Panc1 (cell line): ENCODE results near the gene CMYA5. TPM values are rescaled to one million over a fixed set of nuclear protein-coding genes. Genes with fewer than 3 reads are reported as not detected.
"Not testable (repeated sequence)": the region's sequence is repeated elsewhere in the genome, so short reads cannot be mapped to it uniquely, and the experiment has no call there.

Source experiments
- ATAC-seq: fragments of 200-7000 bp; cut with Tn5 transposase; 2 replicates; pipeline ENCODE4 v1.9.1; 2020; ENCODE audit warnings: mild to moderate bottlenecking, moderate library complexity
- BruUV-seq: library from RNA; stranded (reverse); fragments of 400-500 nt; replicated peaks from 2 replicates; lab custom pipeline; 2021; lab: Mats Ljungman, UMichigan
- CTCF ChIA-PET: fragments of 300-600 bp; sonication (Branson Sonifier 250); formaldehyde crosslinking; loops from one replicate; lab custom pipeline; 2022; ENCODE audit warnings: antibody characterized with exemption; lab: Charles Lee
- POLR2A ChIA-PET: fragments of 300-600 bp; sonication (Branson Sonifier 250); formaldehyde crosslinking; loops from one replicate; lab custom pipeline; 2022; ENCODE audit warnings: antibody characterized with exemption; lab: Charles Lee
- DNase-seq: peaks from one replicate; pipeline ENCODE4 v3.0.0-alpha.2; 2010; ENCODE audit warnings: low read depth, low spot score
- H3K27ac ChIP-seq: 2 replicates; pipeline ENCODE4 v1.5.1; 2011; ENCODE audit warnings: mild to moderate bottlenecking, low read length, inconsistent platforms
- H3K27me3 ChIP-seq: fragments of 200-500 bp; sonication (Bioruptor generic); 2 replicates; pipeline ENCODE4 v1.6.0; 2014; ENCODE audit warnings: low read length, inconsistent platforms; ENCODE audit not compliant: control insufficient read depth, insufficient read depth
- H3K36me3 ChIP-seq: fragments of 200-500 bp; sonication (Bioruptor generic); 2 replicates; pipeline ENCODE4 v1.5.1; 2014; ENCODE audit warnings: inconsistent platforms, mild to moderate bottlenecking, low read length, moderate library complexity; ENCODE audit not compliant: control insufficient read depth, insufficient read depth
- H3K4me1 ChIP-seq: 2 replicates; pipeline ENCODE4 v1.5.1; 2011; ENCODE audit warnings: inconsistent platforms, mild to moderate bottlenecking, low read length, moderate library complexity; ENCODE audit not compliant: control insufficient read depth, insufficient read depth
- H3K4me3 ChIP-seq, 2 experiments: 2 replicates each; pipeline ENCODE4 v1.5.1; 2011 to 2012; ENCODE audit warnings: low read depth in 2 of 2, low read length in 2 of 2, mild to moderate bottlenecking in 2 of 2, inconsistent platforms in 1 of 2, moderate library complexity in 1 of 2
- H3K9me3 ChIP-seq: fragments of 200-500 bp; sonication (Bioruptor generic); 2 replicates; pipeline ENCODE4 v1.5.1; 2014; ENCODE audit warnings: low read depth, mild to moderate bottlenecking, inconsistent platforms, low read length, moderate library complexity; ENCODE audit not compliant: control insufficient read depth, insufficient read depth
- CTCF ChIP-seq: fragments of 450-650 bp; IDR thresholded peaks from 2 replicates; pipeline ENCODE4 v1.5.1; 2017; ENCODE audit warnings: mild to moderate bottlenecking
- POLR2AphosphoS5 ChIP-seq: IDR thresholded peaks from 2 replicates; pipeline ENCODE4 v1.6.1; 2012; ENCODE audit warnings: mild to moderate bottlenecking, low read depth, low read length, moderate library complexity
- REST ChIP-seq, 2 experiments: IDR thresholded peaks; 2 replicates each; pipeline ENCODE4 v1.6.1; 2011 to 2012; ENCODE audit warnings: low read depth in 2 of 2, control low read depth in 1 of 2, low read length in 1 of 2, mild to moderate bottlenecking in 1 of 2, moderate library complexity in 1 of 2; ENCODE audit not compliant: insufficient read depth in 1 of 2
- SIN3A ChIP-seq: IDR thresholded peaks from 2 replicates; pipeline ENCODE4 v1.6.1; 2012; ENCODE audit warnings: low read depth, mild to moderate bottlenecking, low read length, moderate library complexity, borderline replicate concordance; ENCODE audit not compliant: insufficient read depth
- TCF7L2 ChIP-seq: IDR thresholded peaks from 2 replicates; pipeline ENCODE4 v1.6.1; 2011; ENCODE audit warnings: mild to moderate bottlenecking, low read depth, low read length, inconsistent platforms
- in situ Hi-C: cut with HindIII; loops from 2 replicates; pipeline ENCODE4 v1.10.0; 2016; ENCODE audit warnings: low sequenced_read_pairs, low pct_unique_long_range_greater_than_20kb
- intact Hi-C: fragments of 100-400 bp; cut with micrococcal nuclease; formaldehyde crosslinking; loops from one replicate; pipeline ENCODE4 v1.10.0; 2022; ENCODE audit not compliant: unreplicated experiment
- total RNA-seq: library from RNA; stranded (reverse); gene quantifications from one replicate; pipeline ENCODE4 v1.2.1, GENCODE V29; 2021; ENCODE audit not compliant: unreplicated experiment

Gene CMYA5
- total RNA-seq, 1 experiment from 2014 or later = 0.31 TPM

- Histone ChIP-seq H3K27ac (no peak overlapping the region), H3K9me3 (no peaks in the 10 kb centered on the region), H3K4me1 (no peaks in the 10 kb centered on the region), H3K4me3 (no peak overlapping the region), H3K27me3 (no peaks in the 10 kb centered on the region), H3K36me3 (no peaks in the 10 kb centered on the region)
- ChIA-PET CTCF (no interaction called here), POLR2A (no interaction called here)
- intact Hi-C loops (loop anchor here (10.0 kb wide), 1 partner anchor 150 kb away; no protein-coding TSS in a partner anchor), in situ Hi-C loops (no loop called here)
- ATAC-seq (no peak), DNase-seq (no peak)
- BruUV-seq = no TSS peak
- TF ChIP-seq REST (IDR thresholded peaks at IDR 0.05; ENCODE audit: insufficient read depth in 1 of 2, low read depth in 2 of 2, low read length in 1 of 2) = no peak
- TF ChIP-seq SIN3A = no peak
- TF ChIP-seq TCF7L2 = no peak
- TF ChIP-seq POLR2AphosphoS5 = no peak
- no peak for TF ChIP-seq CTCF
Measured at GRCh38 chr5:79704553-79704952, 14.9 kb downstream of the CMYA5 start.

- ChIA-PET CTCF (no interaction called here), POLR2A (no interaction called here)
- intact Hi-C loops (loop anchor here (10.0 kb wide), 1 partner anchor 149 kb away; no protein-coding TSS in a partner anchor), in situ Hi-C loops (no loop called here)
- no peak for TF ChIP-seq CTCF
- no peak for TF ChIP-seq REST (IDR thresholded peaks at IDR 0.05; ENCODE audit: insufficient read depth in 1 of 2, low read depth in 2 of 2, low read length in 1 of 2)
- no peak for TF ChIP-seq POLR2AphosphoS5
- no peak for TF ChIP-seq TCF7L2
- TF ChIP-seq SIN3A = no peak
- no peak for ATAC-seq
- Histone ChIP-seq H3K9me3 (no peaks in the 10 kb centered on the region), H3K36me3 (no peaks in the 10 kb centered on the region), H3K4me1 (no peaks in the 10 kb centered on the region), H3K27ac (no peak overlapping the region), H3K4me3 (no peak overlapping the region), H3K27me3 (0 out of 2 replicates have a peak, but pooled peaks cover under 1% of the 10 kb centered on the region)
- no peak for DNase-seq
- no TSS peak for BruUV-seq
Measured at GRCh38 chr5:79705632-79706031, 16.0 kb downstream of the CMYA5 start.

DNA sequence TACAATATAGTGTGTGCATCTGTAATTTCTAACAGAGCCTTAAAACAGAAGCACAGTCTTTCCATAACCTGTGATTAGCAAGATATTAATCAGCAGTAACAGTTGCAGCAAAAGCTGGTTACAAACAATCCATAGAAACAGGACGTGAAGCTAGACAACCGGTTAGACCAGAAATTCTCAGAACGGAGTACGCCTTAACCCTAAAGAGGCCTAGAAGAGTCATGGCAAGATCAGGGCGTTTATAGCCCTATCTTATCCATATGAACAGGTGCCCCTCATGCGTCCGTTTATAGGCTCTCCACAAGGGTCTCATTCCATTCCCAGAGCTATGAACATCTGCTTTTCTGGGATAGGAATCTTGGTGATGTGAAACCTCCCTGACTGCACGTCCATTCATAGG, 16.7 kb downstream of the CMYA5 start:
- H3K4me1 ChIP-seq, POLR2A ChIA-PET, ATAC-seq, H3K4me3 ChIP-seq, H3K9me3 ChIP-seq, in situ Hi-C loops, BruUV-seq, H3K27ac ChIP-seq, DNase-seq, CTCF ChIA-PET, H3K36me3 ChIP-seq, H3K27me3 ChIP-seq: not testable (repeated sequence)
- intact Hi-C loops = loop anchor here (10.0 kb wide), 1 partner anchor 148 kb away; no protein-coding TSS in a partner anchor
